ENCODE data around the gene CDH22.

CDH22 gene

DNA sequence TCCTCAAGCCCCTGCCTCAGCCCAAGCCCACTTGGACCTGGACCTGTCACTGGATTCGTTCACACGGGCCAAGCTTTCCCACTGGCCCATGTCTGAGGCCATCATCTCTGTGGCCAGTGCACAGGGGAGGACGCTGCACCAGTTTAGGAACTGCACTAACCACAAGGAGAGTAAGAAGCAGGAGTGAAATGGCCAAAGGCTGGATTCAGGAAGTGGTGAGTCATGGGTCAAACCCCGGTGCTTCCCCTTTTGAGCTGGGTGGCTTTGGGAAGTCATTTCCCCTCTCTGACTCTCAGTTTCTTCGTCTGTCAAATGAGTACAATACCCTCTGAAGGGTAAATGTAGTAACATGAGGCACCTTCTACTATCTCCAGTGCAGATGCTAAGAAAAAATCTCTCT is 102.3 kb downstream of the CDH22 start:
- no peaks in the 10 kb centered on the region for H3K9me3 ChIP-seq
- H3K4me3 ChIP-seq (ENCODE audit: low read depth in 1 of 2, low read length in 1 of 2): peak overlapping the region; percentile 23 to 53
- no peaks in the 10 kb centered on the region for H3K36me3 ChIP-seq
- peaks cover 38% of the 10 kb centered on the region for H3K27me3 ChIP-seq
- peak overlapping the region; percentile 88 for H3K27ac ChIP-seq
- TF ChIP-seq, protein P1, sequence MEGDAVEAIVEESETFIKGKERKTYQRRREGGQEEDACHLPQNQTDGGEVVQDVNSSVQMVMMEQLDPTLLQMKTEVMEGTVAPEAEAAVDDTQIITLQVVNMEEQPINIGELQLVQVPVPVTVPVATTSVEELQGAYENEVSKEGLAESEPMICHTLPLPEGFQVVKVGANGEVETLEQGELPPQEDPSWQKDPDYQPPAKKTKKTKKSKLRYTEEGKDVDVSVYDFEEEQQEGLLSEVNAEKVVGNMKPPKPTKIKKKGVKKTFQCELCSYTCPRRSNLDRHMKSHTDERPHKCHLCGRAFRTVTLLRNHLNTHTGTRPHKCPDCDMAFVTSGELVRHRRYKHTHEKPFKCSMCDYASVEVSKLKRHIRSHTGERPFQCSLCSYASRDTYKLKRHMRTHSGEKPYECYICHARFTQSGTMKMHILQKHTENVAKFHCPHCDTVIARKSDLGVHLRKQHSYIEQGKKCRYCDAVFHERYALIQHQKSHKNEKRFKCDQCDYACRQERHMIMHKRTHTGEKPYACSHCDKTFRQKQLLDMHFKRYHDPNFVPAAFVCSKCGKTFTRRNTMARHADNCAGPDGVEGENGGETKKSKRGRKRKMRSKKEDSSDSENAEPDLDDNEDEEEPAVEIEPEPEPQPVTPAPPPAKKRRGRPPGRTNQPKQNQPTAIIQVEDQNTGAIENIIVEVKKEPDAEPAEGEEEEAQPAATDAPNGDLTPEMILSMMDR (IDR thresholded peaks at IDR 0.05): peak; percentile 29
- H3K4me1 ChIP-seq (ENCODE audit: control insufficient read depth in 1 of 2, insufficient read depth in 1 of 2, low read depth in 1 of 2, low read length in 1 of 2): peaks cover 46 to 66% of the 10 kb centered on the region in 2 experiments

DNA sequence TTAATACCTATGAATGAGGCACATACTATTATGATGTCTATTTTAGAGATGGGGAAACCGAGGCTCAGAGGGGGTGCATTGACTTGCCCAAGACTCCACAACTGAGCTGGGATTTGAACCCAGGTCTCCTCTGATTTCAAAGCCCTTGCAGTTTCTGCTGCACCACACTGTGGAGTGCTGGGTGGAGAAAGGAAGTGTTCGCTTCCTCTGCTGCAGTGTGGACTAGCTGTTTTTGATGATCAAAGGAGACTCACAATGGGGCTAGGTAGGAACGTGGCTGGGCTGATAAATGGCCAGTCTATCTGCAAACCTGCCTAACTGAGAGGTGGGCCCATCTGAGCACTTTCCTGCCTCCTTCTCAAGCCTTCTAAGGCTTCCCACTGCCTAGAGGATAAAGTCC is 102.9 kb downstream of the CDH22 start:
- H3K27ac ChIP-seq: peak overlapping the region; percentile 88
- H3K4me3 ChIP-seq (ENCODE audit: low read depth in 1 of 2, low read length in 1 of 2): peak overlapping the region; percentile 23 to 53
- no peaks in the 10 kb centered on the region for H3K36me3 ChIP-seq
- peaks cover 46 to 66% of the 10 kb centered on the region in 2 experiments for H3K4me1 ChIP-seq (ENCODE audit: control insufficient read depth in 1 of 2, insufficient read depth in 1 of 2, low read depth in 1 of 2, low read length in 1 of 2)
- peaks cover 38% of the 10 kb centered on the region for H3K27me3 ChIP-seq
- no peaks in the 10 kb centered on the region for H3K9me3 ChIP-seq
- TF ChIP-seq, protein P1 (IDR thresholded peaks at IDR 0.05): no peak

DNA sequence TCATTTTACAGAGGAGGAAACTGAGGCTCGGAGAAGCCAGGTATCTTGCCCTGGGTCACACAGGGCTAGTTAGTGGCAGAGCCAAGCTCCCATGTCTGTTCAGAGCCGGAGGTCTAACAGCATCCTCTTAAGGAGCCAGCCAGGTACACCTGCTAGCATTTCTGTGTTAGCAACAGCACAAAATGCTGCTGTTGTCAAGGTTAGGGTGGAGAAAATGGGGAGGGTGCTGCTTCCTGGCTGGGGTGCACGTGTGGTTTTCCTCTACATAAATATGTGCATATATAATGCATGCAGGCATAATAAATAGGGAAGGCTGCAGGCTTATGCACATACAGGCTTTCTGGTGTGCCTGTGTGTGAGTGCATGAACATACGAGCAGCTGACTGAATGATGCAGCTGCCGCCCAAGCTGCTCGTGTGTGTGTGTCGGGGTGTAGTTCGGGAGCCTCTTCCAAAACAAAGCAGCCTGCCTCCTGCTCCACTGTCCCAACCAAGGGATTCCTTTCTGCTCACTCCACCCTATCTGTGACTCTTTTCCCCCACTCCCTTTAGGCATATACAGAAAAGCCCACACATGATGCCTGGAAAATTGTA is 103.6 kb downstream of the CDH22 start:
- Histone ChIP-seq H3K4me3 (ENCODE audit: low read depth in 1 of 2, low read length in 1 of 2) (peak overlapping the region in 1 of 2 experiments; percentile 53), H3K4me1 (ENCODE audit: control insufficient read depth in 1 of 2, insufficient read depth in 1 of 2, low read depth in 1 of 2, low read length in 1 of 2) (peaks cover 46 to 66% of the 10 kb centered on the region in 2 experiments), H3K9me3 (no peaks in the 10 kb centered on the region), H3K27me3 (peaks cover 38% of the 10 kb centered on the region), H3K36me3 (no peaks in the 10 kb centered on the region), H3K27ac (peak overlapping the region; percentile 88)
- TF ChIP-seq, protein P1 (IDR thresholded peaks at IDR 0.05): no peak

DNA sequence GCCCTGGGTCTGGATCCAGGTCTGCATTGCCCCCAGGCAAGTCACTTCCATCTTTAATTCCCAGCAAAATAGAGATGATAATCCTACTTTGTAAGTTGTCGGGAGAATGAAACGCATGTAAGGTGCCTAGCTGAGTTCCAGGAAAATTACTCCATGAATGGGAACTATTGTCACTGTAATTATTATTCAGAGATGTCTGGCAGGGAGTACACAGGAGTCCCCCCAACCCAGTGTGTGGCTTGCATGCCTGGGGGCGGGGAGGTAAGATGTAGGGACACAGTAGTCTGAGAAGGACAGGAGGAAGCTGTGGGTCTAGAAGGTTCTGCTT is 104.8 kb downstream of the CDH22 start:
- TF ChIP-seq, protein P1 (IDR thresholded peaks at IDR 0.05): no peak
- Histone ChIP-seq H3K27ac (peak overlapping the region; percentile 62), H3K9me3 (no peaks in the 10 kb centered on the region), H3K4me1 (ENCODE audit: control insufficient read depth in 1 of 2, insufficient read depth in 1 of 2, low read depth in 1 of 2, low read length in 1 of 2) (peaks cover 46 to 59% of the 10 kb centered on the region in 2 experiments), H3K4me3 (ENCODE audit: low read depth in 1 of 2, low read length in 1 of 2) (peak overlapping the region in 1 of 2 experiments; percentile 28), H3K36me3 (no peaks in the 10 kb centered on the region), H3K27me3 (peaks cover 40% of the 10 kb centered on the region)

DNA sequence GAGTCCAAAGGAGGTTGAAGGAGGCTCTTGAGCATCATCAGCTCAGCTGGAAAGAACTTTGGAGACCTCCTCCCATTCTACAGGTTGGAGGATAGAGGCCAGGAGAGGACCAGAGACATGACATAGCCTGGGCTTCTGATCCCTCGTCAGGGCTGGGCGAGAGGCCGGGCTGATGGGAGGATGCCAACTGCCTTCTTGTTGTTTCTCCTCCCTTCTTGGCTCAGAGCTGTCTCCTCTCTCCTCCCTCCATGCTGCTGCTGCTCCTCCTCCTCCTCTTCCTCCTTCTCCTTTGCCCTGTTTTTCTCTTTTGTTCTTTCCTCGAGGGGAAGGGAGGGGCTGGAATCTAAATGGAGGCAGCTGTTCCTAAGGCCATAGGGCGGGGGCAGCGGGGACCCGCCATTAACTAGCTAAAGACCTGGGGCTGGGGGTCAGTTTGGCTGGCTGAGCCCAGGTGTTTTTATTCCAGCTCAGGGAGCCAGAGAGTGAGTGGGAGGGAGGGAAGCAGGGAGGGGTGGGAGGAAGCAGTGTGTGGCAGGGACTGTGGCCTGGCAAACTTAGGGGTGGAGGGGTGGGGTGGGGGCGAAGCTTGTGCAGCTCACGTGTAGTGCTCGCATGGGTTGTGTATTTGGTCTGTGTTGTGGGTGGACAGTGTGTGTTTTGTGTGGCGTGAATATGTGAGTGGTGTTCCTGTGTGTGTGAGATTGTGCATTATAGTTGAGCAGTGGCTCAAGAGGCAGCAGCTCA is 105.4 kb downstream of the CDH22 start:
- H3K4me3 ChIP-seq (ENCODE audit: low read depth in 1 of 2, low read length in 1 of 2): no peak overlapping the region
- peaks cover 42 to 54% of the 10 kb centered on the region in 2 experiments for H3K4me1 ChIP-seq (ENCODE audit: control insufficient read depth in 1 of 2, insufficient read depth in 1 of 2, low read depth in 1 of 2, low read length in 1 of 2)
- H3K27ac ChIP-seq: peak overlapping the region; percentile 62
- H3K9me3 ChIP-seq: no peaks in the 10 kb centered on the region
- H3K36me3 ChIP-seq: no peaks in the 10 kb centered on the region
- TF ChIP-seq, protein P1 (IDR thresholded peaks at IDR 0.05): no peak
- peaks cover 45% of the 10 kb centered on the region for H3K27me3 ChIP-seq

Data from neutrophil (primary cell).